ENCODE measurements around the gene TMEM72.

GRCh38 chr10:44864637-44865288 lies 46.4 kb upstream of the TMEM72 start:
- peak; percentile 91 to 96 (median 96) for TF ChIP-seq CTCF (IDR thresholded peaks at IDR 0.05)
- TF ChIP-seq POLR2AphosphoS5 (IDR thresholded peaks at IDR 0.05): peak in 2 of 3 donors; percentile 66 to 71
- no peak for TF ChIP-seq POLR2A (IDR thresholded peaks at IDR 0.05)

All from breast epithelium (tissue), 3 donors.